ENCODE measurements around the gene CLEC4F.

The CLEC4F gene

GRCh38 chr2:70834106-70834505 lies 13.7 kb upstream of the CLEC4F start:
- Mint-ChIP-seq H3K9me3 (no peaks in the 10 kb centered on the region), H3K36me3 (ENCODE audit: insufficient read depth) (no peaks in the 10 kb centered on the region), H3K4me1 (no peaks in the 10 kb centered on the region), H3K4me3 (no peak overlapping the region), H3K27me3 (no peaks in the 10 kb centered on the region), H3K27ac (ENCODE audit: low read depth) (no peak overlapping the region)
- ATAC-seq (replicated peaks; ENCODE audit: extremely low read depth, poor library complexity, severe bottlenecking): no peak
- DNase-seq (ENCODE audit: low spot score in 2 of 2): no peak

DNA sequence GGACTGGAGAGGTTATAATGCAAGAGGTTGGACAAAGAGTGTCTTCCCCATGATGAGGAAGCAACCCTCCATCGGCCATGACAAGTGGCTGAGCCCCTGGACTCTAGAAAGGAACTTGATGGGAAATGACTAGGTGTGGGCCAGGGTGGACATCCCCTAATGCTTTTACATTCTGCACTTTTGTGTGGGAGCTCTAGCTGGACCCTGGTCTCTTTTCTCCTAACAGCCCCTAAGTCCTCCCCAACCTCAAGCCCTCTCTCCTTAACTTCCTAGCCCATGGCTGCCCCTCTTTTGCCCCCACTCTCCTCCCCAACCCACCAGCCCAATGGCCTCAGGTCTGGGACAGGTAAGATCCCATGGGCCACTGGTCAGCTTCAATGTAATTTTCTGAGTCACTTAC lies 12.8 kb upstream of the CLEC4F start:
- no peaks in the 10 kb centered on the region for H3K36me3 Mint-ChIP-seq (ENCODE audit: insufficient read depth)
- no peaks in the 10 kb centered on the region for H3K9me3 Mint-ChIP-seq
- DNase-seq (ENCODE audit: low spot score in 2 of 2): no peak
- H3K4me3 Mint-ChIP-seq: no peak overlapping the region
- H3K27me3 Mint-ChIP-seq: no peaks in the 10 kb centered on the region
- H3K27ac Mint-ChIP-seq (ENCODE audit: low read depth): no peak overlapping the region
- ATAC-seq (replicated peaks; ENCODE audit: extremely low read depth, poor library complexity, severe bottlenecking): no peak
- H3K4me1 Mint-ChIP-seq: no peaks in the 10 kb centered on the region

- ATAC-seq (replicated peaks; ENCODE audit: extremely low read depth, poor library complexity, severe bottlenecking) (no peak), DNase-seq (ENCODE audit: low spot score in 2 of 2) (no peak)
- no peak overlapping the region for H3K27ac Mint-ChIP-seq (ENCODE audit: low read depth)
- H3K36me3 Mint-ChIP-seq (ENCODE audit: insufficient read depth): no peaks in the 10 kb centered on the region
- no peaks in the 10 kb centered on the region for H3K4me1 Mint-ChIP-seq
- H3K27me3 Mint-ChIP-seq: no peaks in the 10 kb centered on the region
- H3K9me3 Mint-ChIP-seq: no peaks in the 10 kb centered on the region
- H3K4me3 Mint-ChIP-seq: no peak overlapping the region
Measured at GRCh38 chr2:70832386-70832785, 12.0 kb upstream of the CLEC4F start.

GRCh38 chr2:70831861-70832260 lies 11.5 kb upstream of the CLEC4F start:
- Mint-ChIP-seq H3K36me3 (ENCODE audit: insufficient read depth) (no peaks in the 10 kb centered on the region), H3K4me3 (no peak overlapping the region), H3K27me3 (no peaks in the 10 kb centered on the region), H3K27ac (ENCODE audit: low read depth) (no peak overlapping the region), H3K9me3 (no peaks in the 10 kb centered on the region), H3K4me1 (peaks cover 5% of the 10 kb centered on the region)
- ATAC-seq (replicated peaks; ENCODE audit: extremely low read depth, poor library complexity, severe bottlenecking) (no peak), DNase-seq (ENCODE audit: low spot score in 2 of 2) (no peak)

- Mint-ChIP-seq H3K36me3 (ENCODE audit: insufficient read depth) (no peaks in the 10 kb centered on the region), H3K27ac (ENCODE audit: low read depth) (no peak overlapping the region), H3K9me3 (no peaks in the 10 kb centered on the region), H3K27me3 (no peaks in the 10 kb centered on the region), H3K4me3 (no peak overlapping the region), H3K4me1 (peaks cover 7% of the 10 kb centered on the region)
- DNase-seq (ENCODE audit: low spot score in 2 of 2) (no peak), ATAC-seq (replicated peaks; ENCODE audit: extremely low read depth, poor library complexity, severe bottlenecking) (no peak)
Measured at GRCh38 chr2:70830366-70830765, 10.0 kb upstream of the CLEC4F start.

DNA sequence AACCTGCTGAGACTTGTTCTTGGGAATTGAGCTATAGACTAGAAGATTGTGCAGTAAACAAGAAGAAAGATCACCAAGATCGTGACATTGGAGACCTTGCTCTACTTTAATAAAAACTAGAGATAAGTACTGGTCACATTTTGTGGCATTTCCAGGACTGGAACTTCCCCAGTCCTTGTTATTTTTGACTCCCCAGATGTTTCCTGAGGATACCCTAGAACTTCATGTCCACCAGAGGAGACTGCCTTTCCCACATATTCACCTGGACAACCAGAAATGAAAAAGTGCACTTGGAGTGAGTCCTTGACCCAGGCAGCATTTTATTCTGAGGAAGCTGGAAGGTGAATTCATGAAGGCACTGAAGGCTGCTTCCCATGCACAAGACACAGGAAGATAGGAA lies 9.5 kb upstream of the CLEC4F start:
- H3K27me3 Mint-ChIP-seq: no peaks in the 10 kb centered on the region
- H3K36me3 Mint-ChIP-seq (ENCODE audit: insufficient read depth): no peaks in the 10 kb centered on the region
- DNase-seq (ENCODE audit: low spot score in 2 of 2) (no peak), ATAC-seq (replicated peaks; ENCODE audit: extremely low read depth, poor library complexity, severe bottlenecking) (no peak)
- H3K4me3 Mint-ChIP-seq: no peak overlapping the region
- peaks cover 7% of the 10 kb centered on the region for H3K4me1 Mint-ChIP-seq
- no peak overlapping the region for H3K27ac Mint-ChIP-seq (ENCODE audit: low read depth)
- no peaks in the 10 kb centered on the region for H3K9me3 Mint-ChIP-seq

DNA sequence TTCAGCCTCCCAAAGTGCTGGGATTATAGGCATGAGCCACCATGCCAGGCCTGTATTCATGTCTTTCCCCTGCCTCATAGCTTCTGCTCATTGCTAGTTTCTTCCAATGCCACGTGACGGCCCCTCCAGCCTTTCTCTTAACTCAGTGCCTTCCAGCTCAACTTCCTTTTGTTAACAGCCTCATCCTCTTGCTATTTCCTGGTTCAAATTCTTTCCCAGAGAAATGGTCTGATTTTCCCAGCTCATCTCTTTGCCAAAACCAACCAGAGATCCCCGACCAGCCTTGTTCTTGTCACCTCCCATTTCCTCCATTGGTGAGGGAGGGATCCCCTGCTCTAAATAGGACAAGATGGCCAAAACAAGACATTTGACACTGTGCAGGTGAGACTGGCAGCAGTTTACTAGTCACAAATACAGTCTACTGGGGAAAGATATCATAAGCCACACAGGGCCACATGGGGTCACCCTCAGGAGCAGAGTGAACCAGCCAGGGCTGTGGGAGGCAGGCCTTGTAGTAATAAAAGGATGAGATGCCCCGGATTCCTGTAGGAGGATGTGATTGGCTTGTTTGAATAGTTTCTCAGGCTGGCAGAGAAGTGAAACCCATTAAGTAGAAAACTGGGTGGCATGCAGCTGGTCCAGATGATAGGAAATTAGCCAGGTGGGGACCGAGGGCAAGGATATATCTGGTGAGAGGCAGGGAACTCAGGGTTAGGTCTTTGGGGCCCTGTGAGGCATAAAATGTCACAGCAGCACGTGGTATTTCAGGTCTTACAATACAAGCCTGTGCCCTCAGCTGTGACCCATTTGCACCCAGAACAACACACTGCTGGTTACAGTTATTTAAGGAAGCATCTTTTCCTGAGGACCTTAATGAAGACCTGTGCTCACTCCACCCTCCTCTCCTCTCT lies 8.8 kb upstream of the CLEC4F start:
- ATAC-seq (replicated peaks; ENCODE audit: extremely low read depth, poor library complexity, severe bottlenecking): no peak
- Mint-ChIP-seq H3K27me3 (no peaks in the 10 kb centered on the region), H3K4me3 (no peak overlapping the region), H3K4me1 (peaks cover 7% of the 10 kb centered on the region), H3K27ac (ENCODE audit: low read depth) (no peak overlapping the region), H3K36me3 (ENCODE audit: insufficient read depth) (no peaks in the 10 kb centered on the region), H3K9me3 (no peaks in the 10 kb centered on the region)
- DNase-seq (ENCODE audit: low spot score in 2 of 2): no peak

DNA sequence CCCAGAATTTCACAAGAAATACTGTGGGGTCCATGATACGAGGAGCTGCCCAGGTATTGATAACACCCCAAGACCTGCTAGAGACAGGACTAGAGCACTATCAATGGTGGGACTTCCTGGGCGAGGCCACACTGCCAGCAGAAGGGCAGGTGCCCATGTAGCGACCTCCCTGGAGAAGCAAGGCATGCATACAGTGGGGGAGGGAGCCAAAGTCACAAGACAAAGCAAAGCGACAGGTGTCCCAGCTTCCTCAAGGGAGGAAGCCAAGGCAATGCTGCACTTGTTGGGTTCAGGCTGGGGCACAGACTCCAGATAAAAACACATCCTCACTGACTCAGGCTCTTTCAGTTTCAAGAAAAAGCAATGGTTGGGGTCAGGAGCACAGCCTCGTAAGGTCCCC lies 7.7 kb upstream of the CLEC4F start:
- no peaks in the 10 kb centered on the region for H3K27me3 Mint-ChIP-seq
- ATAC-seq (replicated peaks; ENCODE audit: extremely low read depth, poor library complexity, severe bottlenecking) (no peak), DNase-seq (ENCODE audit: low spot score in 2 of 2) (no peak)
- H3K4me1 Mint-ChIP-seq: peaks cover 7% of the 10 kb centered on the region
- H3K27ac Mint-ChIP-seq (ENCODE audit: low read depth): no peak overlapping the region
- H3K9me3 Mint-ChIP-seq: no peaks in the 10 kb centered on the region
- H3K36me3 Mint-ChIP-seq (ENCODE audit: insufficient read depth): no peaks in the 10 kb centered on the region
- H3K4me3 Mint-ChIP-seq: no peak overlapping the region

DNA sequence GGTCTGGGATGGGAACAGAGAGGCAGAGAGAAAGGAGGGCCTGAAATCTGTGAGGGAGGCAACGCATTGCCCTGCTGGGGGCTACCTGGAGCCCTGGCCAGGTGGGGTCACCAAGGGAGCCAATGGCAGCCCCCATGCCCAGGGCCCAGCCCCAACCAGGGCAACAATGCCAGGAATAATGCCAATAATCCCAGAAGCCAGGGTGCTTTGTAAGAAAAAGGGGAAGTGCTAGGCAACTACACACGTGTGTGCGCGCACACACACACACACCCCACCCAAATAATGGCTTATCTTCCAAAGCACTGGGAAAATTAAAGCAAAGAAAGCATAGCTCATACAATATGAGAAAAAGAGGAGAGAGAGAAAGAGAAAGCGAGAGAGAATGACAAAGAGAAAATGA lies 7.0 kb upstream of the CLEC4F start:
- H3K4me3 Mint-ChIP-seq: no peak overlapping the region
- no peaks in the 10 kb centered on the region for H3K9me3 Mint-ChIP-seq
- ATAC-seq (replicated peaks; ENCODE audit: extremely low read depth, poor library complexity, severe bottlenecking) (no peak), DNase-seq (ENCODE audit: low spot score in 2 of 2) (no peak)
- no peak overlapping the region for H3K27ac Mint-ChIP-seq (ENCODE audit: low read depth)
- no peaks in the 10 kb centered on the region for H3K36me3 Mint-ChIP-seq (ENCODE audit: insufficient read depth)
- H3K4me1 Mint-ChIP-seq: peaks cover 14% of the 10 kb centered on the region
- H3K27me3 Mint-ChIP-seq: no peaks in the 10 kb centered on the region

GRCh38 chr2:70826696-70827350 lies 6.4 kb upstream of the CLEC4F start:
- Mint-ChIP-seq H3K4me1 (peaks cover 14% of the 10 kb centered on the region), H3K4me3 (no peak overlapping the region), H3K27ac (ENCODE audit: low read depth) (no peak overlapping the region), H3K9me3 (no peaks in the 10 kb centered on the region), H3K27me3 (no peaks in the 10 kb centered on the region), H3K36me3 (ENCODE audit: insufficient read depth) (no peaks in the 10 kb centered on the region)
- no peak for ATAC-seq (replicated peaks; ENCODE audit: extremely low read depth, poor library complexity, severe bottlenecking)
- no peak for DNase-seq (ENCODE audit: low spot score in 2 of 2)

DNA sequence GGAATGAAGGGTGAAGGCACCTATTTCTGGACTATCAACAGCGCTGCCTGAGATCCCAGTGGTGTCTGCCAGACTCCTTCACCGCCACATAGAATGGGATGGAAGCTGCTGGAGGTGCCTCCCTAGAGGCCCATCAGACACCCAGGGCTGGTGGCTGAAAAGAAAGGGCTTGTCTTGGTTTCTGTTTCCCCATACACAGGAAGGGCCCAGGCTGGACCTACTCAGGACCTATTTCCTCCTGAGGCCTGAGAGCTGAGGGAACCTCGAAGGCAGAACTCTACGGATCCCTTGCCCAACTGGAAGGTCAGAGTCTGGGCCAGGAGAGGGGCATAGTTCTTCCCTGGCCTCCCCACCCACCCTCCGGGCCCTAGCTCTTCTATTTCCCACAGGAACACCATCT lies 2.9 kb upstream of the CLEC4F start:
- ATAC-seq (replicated peaks; ENCODE audit: extremely low read depth, poor library complexity, severe bottlenecking) (no peak), DNase-seq (ENCODE audit: low spot score in 2 of 2) (no peak)
- H3K4me1 Mint-ChIP-seq: peaks cover 14% of the 10 kb centered on the region
- no peak overlapping the region for H3K27ac Mint-ChIP-seq (ENCODE audit: low read depth)
- no peak overlapping the region for H3K4me3 Mint-ChIP-seq
- H3K36me3 Mint-ChIP-seq (ENCODE audit: insufficient read depth): no peaks in the 10 kb centered on the region
- H3K27me3 Mint-ChIP-seq: no peaks in the 10 kb centered on the region
- no peaks in the 10 kb centered on the region for H3K9me3 Mint-ChIP-seq

- H3K27me3 Mint-ChIP-seq: no peaks in the 10 kb centered on the region
- ATAC-seq (replicated peaks; ENCODE audit: extremely low read depth, poor library complexity, severe bottlenecking): no peak
- no peak for DNase-seq (ENCODE audit: low spot score in 2 of 2)
- H3K9me3 Mint-ChIP-seq: no peaks in the 10 kb centered on the region
- H3K36me3 Mint-ChIP-seq (ENCODE audit: insufficient read depth): no peaks in the 10 kb centered on the region
- H3K4me3 Mint-ChIP-seq: no peak overlapping the region
- no peak overlapping the region for H3K27ac Mint-ChIP-seq (ENCODE audit: low read depth)
- H3K4me1 Mint-ChIP-seq: peaks cover 14% of the 10 kb centered on the region
Measured at GRCh38 chr2:70822843-70823242, 2.4 kb upstream of the CLEC4F start.

- Mint-ChIP-seq H3K27ac (ENCODE audit: low read depth) (no peak overlapping the region), H3K36me3 (ENCODE audit: insufficient read depth) (no peaks in the 10 kb centered on the region), H3K4me3 (no peak overlapping the region), H3K9me3 (no peaks in the 10 kb centered on the region), H3K27me3 (no peaks in the 10 kb centered on the region), H3K4me1 (no peaks in the 10 kb centered on the region)
- DNase-seq (ENCODE audit: low spot score in 2 of 2) (no peak), ATAC-seq (replicated peaks; ENCODE audit: extremely low read depth, poor library complexity, severe bottlenecking) (no peak)
Measured at GRCh38 chr2:70817284-70817954, 3.0 kb downstream of the CLEC4F start.
